Activated gamma-delta T cell (primary cell): Measurements from ENCODE around the gene ADGRE3.
"Not testable (repeated sequence)": the region's sequence is repeated elsewhere in the genome, so short reads cannot be mapped to it uniquely, and the experiment has no call there.

Experiments used
- DNase-seq: peaks from one replicate; lab custom pipeline; 2025; lab: John Stamatoyannopoulos, UW

ADGRE3 gene

GRCh38 chr19:14669940-14670339, 4.7 kb downstream of the ADGRE3 start:
- DNase-seq, result no peak

- DNase-seq, result no peak
Measured at GRCh38 chr19:14661372-14661924, 13.2 kb downstream of the ADGRE3 start.

- DNase-seq, result no peak
Measured at GRCh38 chr19:14659874-14660489, 14.7 kb downstream of the ADGRE3 start.

- no peak for DNase-seq
Measured at GRCh38 chr19:14655726-14656125, 18.9 kb downstream of the ADGRE3 start.

DNA sequence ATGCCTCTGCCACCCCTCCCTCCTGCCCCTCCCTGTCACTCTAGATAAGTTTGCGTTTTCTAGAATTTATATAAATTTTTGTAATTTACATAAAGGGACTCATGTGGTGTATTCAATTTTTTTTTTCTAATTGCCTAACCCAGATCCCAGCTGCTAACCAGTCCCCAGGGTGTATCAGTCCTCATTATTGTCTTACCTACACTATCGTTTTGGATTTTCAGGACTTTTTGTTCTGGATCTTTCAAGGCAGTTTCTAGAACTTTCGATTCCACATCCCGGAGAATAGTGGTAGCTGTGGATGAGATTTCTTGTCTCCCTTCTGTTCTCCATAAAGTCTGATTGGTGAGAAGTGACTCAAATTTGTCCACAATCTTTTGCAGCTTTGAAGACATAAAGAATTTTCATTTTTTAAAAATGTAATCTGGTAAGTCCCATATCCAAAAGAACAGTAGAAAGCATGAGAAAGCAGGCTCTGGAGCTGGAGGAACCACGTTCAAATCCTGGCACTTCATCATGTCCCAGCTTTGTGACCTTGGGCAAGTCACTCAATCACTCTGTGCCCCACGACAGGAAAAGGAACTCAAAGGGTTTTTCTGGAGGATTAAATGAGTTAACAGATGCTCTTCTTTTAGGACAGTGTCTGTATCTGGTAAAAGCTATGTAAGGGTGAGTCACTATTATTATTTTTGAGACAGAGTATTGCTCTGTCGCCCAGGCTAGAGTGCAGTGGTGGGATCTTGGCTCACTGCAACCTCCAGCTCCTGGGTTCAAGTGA, 19.7 kb downstream of the ADGRE3 start:
- no peak for DNase-seq

DNA sequence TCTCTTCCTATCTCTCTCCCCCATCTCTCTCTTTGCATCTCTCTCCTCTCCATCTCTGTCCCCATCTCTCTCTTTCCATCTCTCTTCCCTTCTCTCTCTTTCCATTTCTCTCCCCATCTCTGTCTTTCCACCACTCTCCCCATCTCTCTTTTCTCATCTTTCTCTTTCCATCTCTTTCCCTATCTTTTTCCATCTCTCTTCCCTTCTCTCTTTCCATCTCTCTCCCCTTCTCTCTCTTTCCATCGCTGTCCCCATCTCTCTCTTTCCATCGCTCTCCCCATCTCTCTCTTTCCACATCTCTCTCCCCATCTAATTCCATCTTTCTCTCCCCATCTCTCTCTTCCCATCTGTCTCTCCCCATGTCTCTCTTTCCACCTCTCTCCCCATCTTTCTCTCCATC, 24.5 kb downstream of the ADGRE3 start:
- no peak for DNase-seq

- DNase-seq, result no peak
Measured at GRCh38 chr19:14649020-14649419, 25.6 kb downstream of the ADGRE3 start.

- DNase-seq, result no peak
Measured at GRCh38 chr19:14648506-14648905, 26.1 kb downstream of the ADGRE3 start.

DNA sequence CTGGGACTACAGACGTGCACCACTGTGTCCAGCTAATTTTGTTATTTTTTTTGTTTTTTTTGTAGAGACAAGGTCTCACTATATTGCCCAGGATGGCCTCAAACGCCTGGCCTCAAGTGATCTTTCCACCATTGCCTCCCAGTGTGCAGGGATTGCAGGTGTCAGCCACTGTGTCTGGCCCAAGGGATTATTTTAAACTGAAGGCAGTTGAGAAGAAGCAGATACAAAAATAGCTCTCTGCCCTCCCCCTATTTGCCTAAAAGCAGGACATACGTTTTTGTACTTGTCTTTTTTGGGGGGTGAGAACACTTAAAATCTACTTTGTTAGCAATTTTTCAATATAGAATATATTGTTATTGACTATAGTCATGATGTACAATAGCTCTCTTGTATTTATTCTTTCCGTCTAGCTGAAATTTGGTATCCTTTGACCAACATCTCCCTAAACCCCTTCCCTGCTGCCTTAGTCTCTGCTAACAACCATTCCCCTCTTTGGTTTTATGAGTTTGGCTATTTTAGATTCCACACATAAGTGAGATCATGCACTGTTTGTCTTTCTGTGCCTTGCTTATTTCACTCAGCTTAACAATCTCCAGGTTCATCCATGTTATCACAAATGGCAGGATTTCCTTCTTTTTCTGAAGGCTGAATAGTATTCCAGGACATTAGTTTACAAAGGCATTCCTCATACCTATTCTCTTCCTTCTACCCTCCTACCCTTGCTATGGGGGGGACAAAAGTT, 34.9 kb downstream of the ADGRE3 start:
- DNase-seq, result no peak

DNA sequence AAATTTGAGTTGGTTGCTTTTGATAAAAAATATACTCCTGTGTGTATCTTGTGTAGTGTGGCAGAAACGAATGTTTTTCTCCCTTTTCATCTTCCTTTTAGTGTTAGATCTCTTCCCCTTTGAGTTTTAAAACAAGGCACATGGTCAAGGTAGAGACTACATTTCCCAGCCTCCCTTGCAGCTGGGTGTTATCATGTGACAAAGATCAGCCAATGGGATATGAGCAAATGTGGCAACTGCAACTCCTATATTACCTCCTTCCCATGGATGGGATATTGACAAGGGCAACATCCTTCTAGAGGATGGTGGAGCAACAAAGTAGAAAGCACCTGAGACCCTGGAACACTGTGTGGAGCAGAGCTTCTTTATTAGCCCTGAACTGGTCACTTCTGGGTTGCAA, 42.4 kb downstream of the ADGRE3 start:
- no peak for DNase-seq

- DNase-seq, result no peak
Measured at GRCh38 chr19:14629557-14629956, 45.1 kb downstream of the ADGRE3 start.

DNA sequence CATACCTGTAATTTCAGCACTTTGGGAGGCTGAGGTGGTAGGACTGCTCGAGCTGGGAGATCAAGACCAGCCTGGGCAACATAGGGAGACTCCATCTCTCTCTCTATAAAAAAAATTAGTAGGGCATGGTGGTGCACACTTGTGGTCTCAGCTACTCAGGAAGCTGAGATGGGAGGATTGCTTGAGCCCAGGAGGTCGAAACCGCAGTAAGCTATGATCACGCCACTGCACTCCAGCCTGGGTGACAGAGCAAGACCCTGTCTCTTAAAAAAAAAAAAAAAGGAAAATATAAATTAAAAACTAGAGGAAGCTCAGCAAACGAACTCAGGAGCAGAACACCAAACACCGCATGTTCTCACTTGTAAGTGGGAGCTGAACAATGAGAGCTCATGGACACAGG, 50.2 kb downstream of the ADGRE3 start:
- not testable (repeated sequence) for DNase-seq

DNA sequence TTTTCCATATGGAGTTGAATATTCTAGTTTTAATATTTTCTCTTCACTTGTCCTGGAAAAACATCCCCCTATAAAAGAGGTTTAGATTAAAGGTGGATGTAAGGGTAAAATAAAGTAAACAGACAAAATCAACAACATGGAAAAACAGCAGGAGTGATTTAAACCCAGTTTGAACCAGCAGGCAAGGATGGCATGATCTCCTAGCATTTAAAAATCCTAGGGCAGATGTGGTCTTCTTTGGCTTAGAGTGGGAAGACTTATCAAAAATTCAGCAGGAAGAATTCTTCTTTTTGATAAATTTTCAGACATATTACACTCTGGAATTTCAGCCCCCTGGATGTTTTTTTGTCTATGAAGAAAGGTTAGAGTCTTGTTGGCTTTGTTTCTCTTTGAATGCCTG, 55.2 kb downstream of the ADGRE3 start:
- DNase-seq, result no peak

GRCh38 chr19:14616407-14616806, 58.2 kb downstream of the ADGRE3 start:
- no peak for DNase-seq

GRCh38 chr19:14615623-14616022, 59.0 kb downstream of the ADGRE3 start:
- no peak for DNase-seq

DNA sequence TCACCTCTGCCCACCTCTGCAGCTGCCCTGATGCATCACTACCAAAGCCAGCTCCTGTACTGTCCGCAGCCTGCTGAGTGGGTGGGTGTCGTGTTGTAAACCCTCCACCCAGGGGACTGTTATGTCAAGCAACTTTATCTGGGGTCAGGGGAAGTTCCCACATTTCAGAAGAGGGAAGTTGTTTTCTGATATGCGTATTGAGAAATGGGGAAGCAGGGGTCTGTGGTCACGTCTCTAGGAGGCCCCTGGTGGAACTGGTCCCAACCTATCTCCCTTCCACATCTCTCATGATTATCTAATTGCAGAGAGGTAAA, 60.6 kb downstream of the ADGRE3 start:
- DNase-seq, result no peak

GRCh38 chr19:14613399-14614098, 61.1 kb downstream of the ADGRE3 start:
- not testable (repeated sequence) for DNase-seq

GRCh38 chr19:14612657-14613056, 62.0 kb downstream of the ADGRE3 start:
- DNase-seq, result no peak

DNA sequence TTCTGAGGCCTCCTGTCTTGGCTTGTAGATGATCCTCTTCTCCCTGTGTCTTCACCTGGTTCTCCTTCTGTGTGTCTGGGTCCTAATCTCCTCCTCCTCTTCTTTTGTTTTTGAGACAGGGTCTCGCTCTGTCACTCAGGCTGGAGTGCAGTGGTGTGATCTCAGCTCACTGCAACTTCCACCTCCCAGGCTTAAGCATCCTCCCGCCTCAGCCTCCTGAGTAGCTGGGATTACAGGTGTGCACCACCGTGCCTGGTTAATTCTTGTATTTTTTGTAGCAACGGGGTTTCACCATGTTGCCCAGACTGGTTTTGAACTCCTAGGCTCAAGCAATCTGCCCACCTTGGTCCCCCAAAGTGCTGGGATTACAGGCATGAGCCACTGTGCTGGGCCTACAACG, 62.4 kb downstream of the ADGRE3 start:
- not testable (repeated sequence) for DNase-seq

GRCh38 chr19:14611051-14611450, 63.6 kb downstream of the ADGRE3 start:
- DNase-seq, result no peak

DNA sequence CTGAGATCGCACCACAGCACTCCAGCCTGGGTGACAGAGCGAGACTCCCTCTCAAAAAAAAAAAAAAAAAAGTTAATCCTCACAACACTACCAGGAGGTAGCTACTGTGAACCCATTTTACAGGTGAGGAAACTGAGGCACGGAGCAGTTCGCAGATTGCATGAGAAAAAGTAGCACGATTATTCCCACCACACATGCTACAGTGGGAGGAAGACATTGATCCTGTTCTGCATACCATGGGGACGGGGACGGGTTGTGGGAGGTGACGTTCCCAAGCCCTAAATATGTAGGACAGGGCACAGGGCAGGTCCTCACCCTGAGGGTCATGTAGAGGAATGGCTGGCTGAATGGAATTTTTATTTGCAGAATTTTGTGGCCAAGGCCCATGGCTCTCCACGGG, 68.0 kb downstream of the ADGRE3 start:
- DNase-seq, result no peak

- no peak for DNase-seq
Measured at GRCh38 chr19:14603990-14604387, 70.7 kb downstream of the ADGRE3 start.
